CD14-positive monocyte (primary cell): ENCODE results near the gene UNKL. TPM values are rescaled to one million over a fixed set of nuclear protein-coding genes. Genes with fewer than 3 reads are reported as not detected.

Source experiments
- DNase-seq, 3 donors: peaks; one replicate each; pipeline ENCODE4 v3.0.0-alpha.2; 2011 to 2022
- H2AFZ ChIP-seq: 2 replicates; pipeline ENCODE4 v1.6.0; 2012; ENCODE audit warnings: mild to moderate bottlenecking, low read depth, low read length, inconsistent platforms; ENCODE audit not compliant: insufficient read depth, poor library complexity, severe bottlenecking
- H3K27ac ChIP-seq, 2 donors: 1 replicate in 1 of 2; 2 replicates in 1 of 2; pipeline ENCODE4 v1.5.1; 2012 to 2013; ENCODE audit warnings: low read length in 2 of 2, control low read depth in 1 of 2, inconsistent platforms in 1 of 2, low read depth in 1 of 2, mild to moderate bottlenecking in 1 of 2
- H3K27me3 ChIP-seq, 2 donors: one replicate each; pipeline versions ENCODE4 v1.6.0 to v1.6.1; 2011 to 2013; ENCODE audit warnings: low read length in 2 of 2; ENCODE audit not compliant: control insufficient read depth in 2 of 2, insufficient read depth in 2 of 2
- H3K36me3 ChIP-seq, 2 donors: replicated peaks in 1 of 2; 1 replicate in 1 of 2; 2 replicates in 1 of 2; pipeline versions ENCODE4 v1.5.1 to v1.6.1; 2012 to 2013; ENCODE audit warnings: low read length in 2 of 2, control low read depth in 1 of 2, inconsistent platforms in 1 of 2, mild to moderate bottlenecking in 1 of 2; ENCODE audit not compliant: insufficient read depth in 2 of 2, control insufficient read depth in 1 of 2
- H3K4me1 ChIP-seq, 2 donors: 1 replicate in 1 of 2; 2 replicates in 1 of 2; pipeline versions ENCODE4 v1.5.1 to v1.6.1; 2012 to 2013; ENCODE audit warnings: low read length in 2 of 2, control low read depth in 1 of 2, inconsistent platforms in 1 of 2, mild to moderate bottlenecking in 1 of 2, moderate library complexity in 1 of 2; ENCODE audit not compliant: insufficient read depth in 2 of 2, control insufficient read depth in 1 of 2
- H3K4me2 ChIP-seq: replicated peaks from 2 replicates; pipeline ENCODE3; 2012; ENCODE audit warnings: low read length, moderate library complexity, mild to moderate bottlenecking; ENCODE audit not compliant: poor library complexity, severe bottlenecking; ENCODE audit errors: extremely low read depth
- H3K4me3 ChIP-seq, 3 experiments: fragments of 200-600 bp in 1 of 3; sonication (generic) in 1 of 3; replicated peaks in 1 of 3; 1 replicate in 2 of 3; 2 replicates in 1 of 3; pipeline ENCODE4 v1.5.1; 2011 to 2013; ENCODE audit warnings: low read length in 3 of 3, mild to moderate bottlenecking in 3 of 3, control low read depth in 2 of 3, low read depth in 2 of 3, inconsistent platforms in 1 of 3, moderate library complexity in 1 of 3
- H3K79me2 ChIP-seq: 2 replicates; pipeline ENCODE4 v1.6.0; 2012; ENCODE audit warnings: mild to moderate bottlenecking, control low read depth, inconsistent platforms, low read length, moderate library complexity; ENCODE audit not compliant: insufficient read depth
- H3K9ac ChIP-seq: 2 replicates; pipeline ENCODE4 v1.6.0; 2017; ENCODE audit warnings: low read length, mild to moderate bottlenecking; ENCODE audit not compliant: insufficient read depth, poor library complexity, severe bottlenecking
- H3K9me3 ChIP-seq, 2 donors: replicated peaks in 1 of 2; 1 replicate in 1 of 2; 2 replicates in 1 of 2; pipeline versions ENCODE4 v1.5.1 to v1.6.1; 2012 to 2013; ENCODE audit warnings: low read length in 2 of 2, control low read depth in 1 of 2; ENCODE audit not compliant: control insufficient read depth in 1 of 2, insufficient read depth in 1 of 2
- H4K20me1 ChIP-seq: 2 replicates; pipeline ENCODE4 v1.6.0; 2012; ENCODE audit warnings: mild to moderate bottlenecking, low read length, control low read depth, moderate library complexity; ENCODE audit not compliant: insufficient read depth
- H3K27ac Mint-ChIP-seq, 7 donors: one replicate each; pipeline ENCODE4 v1.8.0; 2020; ENCODE audit warnings: mild to moderate bottlenecking in 7 of 7, mixed read lengths in 7 of 7, moderate library complexity in 6 of 7, inconsistent platforms in 2 of 7
- H3K27me3 Mint-ChIP-seq, 3 donors: one replicate each; pipeline ENCODE4 v1.8.0; 2021 to 2022; ENCODE audit warnings: low read depth in 3 of 3, mild to moderate bottlenecking in 3 of 3, mixed read lengths in 3 of 3, moderate library complexity in 3 of 3, inconsistent platforms in 1 of 3
- H3K36me3 Mint-ChIP-seq, 2 donors: one replicate each; pipeline ENCODE4 v1.8.0; 2020; ENCODE audit warnings: mixed read lengths in 2 of 2, inconsistent platforms in 1 of 2, mild to moderate bottlenecking in 1 of 2
- H3K4me1 Mint-ChIP-seq: one replicate; pipeline ENCODE4 v1.8.0; 2020; ENCODE audit warnings: mild to moderate bottlenecking, mixed read lengths
- H3K4me3 Mint-ChIP-seq, 2 donors: one replicate each; pipeline ENCODE4 v1.8.0; 2020; ENCODE audit warnings: mild to moderate bottlenecking in 2 of 2, mixed read lengths in 2 of 2, moderate library complexity in 1 of 2
- H3K9me3 Mint-ChIP-seq, 7 donors: one replicate each; pipeline ENCODE4 v1.8.0; 2020 to 2022; ENCODE audit warnings: mixed read lengths in 7 of 7, mild to moderate bottlenecking in 6 of 7, moderate library complexity in 6 of 7, inconsistent platforms in 2 of 7
- WGBS: methylation state at CpG from one replicate; pipeline ENCODE4 v1.1.5; 2013; ENCODE audit warnings: missing lambda C conversion rate; ENCODE audit not compliant: insufficient coverage; 5-methylcytosine and 5-hydroxymethylcytosine counted together
- intact Hi-C, 2 donors: fragments of 100-400 bp; cut with micrococcal nuclease; formaldehyde crosslinking; loops; one replicate each; pipeline versions ENCODE4 v1.15.0 to v1.15.1; 2023
- polyA plus RNA-seq, 3 donors: library from polyadenylated mRNA; depleted of rRNA in 1 of 3; unstranded in 2 of 3; stranded (reverse) in 1 of 3; fragments of 300-500 nt in 2 of 3; fragments of >200 nt in 1 of 3; fragmentation: Illumina TruSeq in 2 of 3; gene quantifications; 1 replicate in 2 of 3; 2 replicates in 1 of 3; pipeline ENCODE4 v1.2.3, GENCODE V29; 2012 to 2021
- TF ChIP-seq, protein P1 (sequence below): fragments of 200-600 bp; IDR thresholded peaks from one replicate; pipeline ENCODE4 v1.8.0; 2022; ENCODE audit warnings: antibody characterized with exemption, mild to moderate bottlenecking

The UNKL gene
- polyA plus RNA-seq, 3 donors: 1.2 to 19.9 (median 2.2) TPM

DNA sequence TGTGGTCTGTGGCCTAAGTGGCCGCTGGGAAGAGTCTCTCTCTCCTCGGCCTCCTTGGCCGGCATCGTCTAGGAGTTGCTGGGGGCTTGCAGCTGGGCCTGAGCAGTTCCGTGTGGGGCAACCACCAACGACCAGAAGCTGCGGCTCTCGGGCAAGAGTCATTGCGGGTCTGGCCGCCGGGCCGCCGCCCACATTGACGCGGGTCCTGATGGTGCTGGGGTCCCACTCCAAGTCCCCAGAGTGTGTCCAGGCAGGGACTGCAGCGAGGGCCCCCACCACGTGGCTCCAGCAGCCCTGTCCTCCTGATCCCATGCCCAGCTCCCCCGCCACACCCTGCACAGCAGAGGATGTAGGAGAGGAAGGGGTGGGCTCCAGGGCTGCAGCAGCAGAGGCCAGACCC is 30.9 kb downstream of the UNKL start:
- peaks cover 35 to 65% of the 10 kb centered on the region in 2 donors for H3K36me3 Mint-ChIP-seq

DNA sequence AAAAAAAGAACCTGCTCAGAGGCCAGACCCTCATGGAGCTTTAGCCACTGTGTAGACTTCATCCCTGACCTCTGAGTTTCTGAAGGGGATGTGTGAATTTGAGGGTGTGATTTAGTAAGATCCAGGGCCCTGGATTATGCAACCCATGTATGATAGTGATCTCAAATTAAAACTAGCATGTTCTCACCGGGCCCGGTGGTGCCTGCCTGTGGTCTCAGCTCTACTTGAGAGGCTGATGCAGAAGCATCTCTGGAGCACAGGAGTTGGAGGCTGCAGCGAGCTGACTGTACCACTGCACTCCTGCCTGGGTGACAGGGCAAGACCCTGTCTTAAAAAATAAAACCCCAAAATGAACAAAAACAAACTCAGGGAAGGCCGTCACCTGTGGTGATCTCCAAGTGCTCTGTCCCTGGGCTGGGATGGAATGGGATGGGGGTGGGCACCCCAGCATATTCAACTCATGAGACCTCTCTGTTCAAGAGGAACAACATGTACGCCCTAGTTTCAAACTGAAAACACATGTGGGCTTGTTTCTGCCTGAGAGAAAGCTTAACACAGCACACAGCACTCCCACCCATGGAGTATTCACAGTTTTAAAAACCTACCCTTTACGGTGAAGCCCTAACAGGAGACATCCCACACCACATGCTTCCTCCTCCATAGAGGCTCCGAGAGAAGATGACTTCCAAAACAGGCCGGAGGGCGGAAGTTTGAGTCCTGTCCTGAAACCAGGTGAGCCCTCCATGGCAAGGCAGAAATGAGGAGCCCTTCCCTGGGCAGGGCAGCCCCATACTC is 32.7 kb downstream of the UNKL start:
- Histone ChIP-seq H3K9me3 (no peaks in the 10 kb centered on the region), H3K4me1 (peaks cover 12 to 22% of the 10 kb centered on the region in 2 donors), H3K9ac (no peak overlapping the region), H3K4me2 (no peak overlapping the region), H2AFZ (no peak overlapping the region), H4K20me1 (peaks cover 88% of the 10 kb centered on the region), H3K27ac (no peak overlapping the region), H3K27me3 (no peaks in the 10 kb centered on the region), H3K4me3 (no peak overlapping the region), H3K79me2 (peaks cover 12% of the 10 kb centered on the region), H3K36me3 (peaks cover 40 to 53% of the 10 kb centered on the region in 2 donors)
- intact Hi-C loops: no loop called here
- no peak for DNase-seq
- WGBS: 83% methylated on average over 7 of the region's 9 CpGs
- H3K4me3 Mint-ChIP-seq: no peak overlapping the region
- H3K27ac Mint-ChIP-seq: no peak overlapping the region
- peaks cover 1 to 3% (median 2%) of the 10 kb centered on the region in 3 donors for H3K27me3 Mint-ChIP-seq
- H3K4me1 Mint-ChIP-seq: peaks cover 17% of the 10 kb centered on the region
- TF ChIP-seq, protein P1, sequence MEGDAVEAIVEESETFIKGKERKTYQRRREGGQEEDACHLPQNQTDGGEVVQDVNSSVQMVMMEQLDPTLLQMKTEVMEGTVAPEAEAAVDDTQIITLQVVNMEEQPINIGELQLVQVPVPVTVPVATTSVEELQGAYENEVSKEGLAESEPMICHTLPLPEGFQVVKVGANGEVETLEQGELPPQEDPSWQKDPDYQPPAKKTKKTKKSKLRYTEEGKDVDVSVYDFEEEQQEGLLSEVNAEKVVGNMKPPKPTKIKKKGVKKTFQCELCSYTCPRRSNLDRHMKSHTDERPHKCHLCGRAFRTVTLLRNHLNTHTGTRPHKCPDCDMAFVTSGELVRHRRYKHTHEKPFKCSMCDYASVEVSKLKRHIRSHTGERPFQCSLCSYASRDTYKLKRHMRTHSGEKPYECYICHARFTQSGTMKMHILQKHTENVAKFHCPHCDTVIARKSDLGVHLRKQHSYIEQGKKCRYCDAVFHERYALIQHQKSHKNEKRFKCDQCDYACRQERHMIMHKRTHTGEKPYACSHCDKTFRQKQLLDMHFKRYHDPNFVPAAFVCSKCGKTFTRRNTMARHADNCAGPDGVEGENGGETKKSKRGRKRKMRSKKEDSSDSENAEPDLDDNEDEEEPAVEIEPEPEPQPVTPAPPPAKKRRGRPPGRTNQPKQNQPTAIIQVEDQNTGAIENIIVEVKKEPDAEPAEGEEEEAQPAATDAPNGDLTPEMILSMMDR: no peak
- no peaks in the 10 kb centered on the region for H3K9me3 Mint-ChIP-seq
- H3K36me3 Mint-ChIP-seq: peaks cover 40 to 77% of the 10 kb centered on the region in 2 donors

More for the DNA sequence above, 30.9 kb downstream of the UNKL start:
- no peaks in the 10 kb centered on the region for H3K27me3 ChIP-seq
- Mint-ChIP-seq H3K27ac (no peak overlapping the region), H3K4me1 (peaks cover 9% of the 10 kb centered on the region), H3K9me3 (no peaks in the 10 kb centered on the region), H3K4me3 (no peak overlapping the region), H3K27me3 (peaks cover 1 to 3% (median 2%) of the 10 kb centered on the region in 3 donors)
- peaks cover 50 to 63% of the 10 kb centered on the region in 2 donors for H3K36me3 ChIP-seq
- H3K27ac ChIP-seq: no peak overlapping the region
- peak in 1 of 3 donors; percentile 5 for DNase-seq
- intact Hi-C loops: no loop called here
- H3K9ac ChIP-seq: no peak overlapping the region
- TF ChIP-seq, protein P1: no peak
- peaks cover 88% of the 10 kb centered on the region for H4K20me1 ChIP-seq
- peaks cover 3% of the 10 kb centered on the region for H3K79me2 ChIP-seq
- 94% methylated on average over 6 of the region's 18 CpGs for WGBS
- no peak overlapping the region for H2AFZ ChIP-seq
- no peaks in the 10 kb centered on the region for H3K9me3 ChIP-seq
- H3K4me1 ChIP-seq: peaks cover 9 to 15% of the 10 kb centered on the region in 2 donors
- no peak overlapping the region for H3K4me3 ChIP-seq
- no peak overlapping the region for H3K4me2 ChIP-seq
